NOMO-1 treated with DMSO at 0.1 percent for 48 hours (cell line): Measurements from ENCODE around the gene LARP4B.

ENCODE experiments used
- DNase-seq: peaks from one replicate; lab custom pipeline; 2025; ENCODE audit not compliant: unreplicated experiment; lab: John Stamatoyannopoulos, UW

The LARP4B gene

GRCh38 chr10:789831-790701, 141.4 kb downstream of the LARP4B start:
- DNase-seq: no peak

GRCh38 chr10:788796-789748, 142.4 kb downstream of the LARP4B start:
- DNase-seq: no peak

GRCh38 chr10:787933-788651, 143.4 kb downstream of the LARP4B start:
- DNase-seq: no peak

DNA sequence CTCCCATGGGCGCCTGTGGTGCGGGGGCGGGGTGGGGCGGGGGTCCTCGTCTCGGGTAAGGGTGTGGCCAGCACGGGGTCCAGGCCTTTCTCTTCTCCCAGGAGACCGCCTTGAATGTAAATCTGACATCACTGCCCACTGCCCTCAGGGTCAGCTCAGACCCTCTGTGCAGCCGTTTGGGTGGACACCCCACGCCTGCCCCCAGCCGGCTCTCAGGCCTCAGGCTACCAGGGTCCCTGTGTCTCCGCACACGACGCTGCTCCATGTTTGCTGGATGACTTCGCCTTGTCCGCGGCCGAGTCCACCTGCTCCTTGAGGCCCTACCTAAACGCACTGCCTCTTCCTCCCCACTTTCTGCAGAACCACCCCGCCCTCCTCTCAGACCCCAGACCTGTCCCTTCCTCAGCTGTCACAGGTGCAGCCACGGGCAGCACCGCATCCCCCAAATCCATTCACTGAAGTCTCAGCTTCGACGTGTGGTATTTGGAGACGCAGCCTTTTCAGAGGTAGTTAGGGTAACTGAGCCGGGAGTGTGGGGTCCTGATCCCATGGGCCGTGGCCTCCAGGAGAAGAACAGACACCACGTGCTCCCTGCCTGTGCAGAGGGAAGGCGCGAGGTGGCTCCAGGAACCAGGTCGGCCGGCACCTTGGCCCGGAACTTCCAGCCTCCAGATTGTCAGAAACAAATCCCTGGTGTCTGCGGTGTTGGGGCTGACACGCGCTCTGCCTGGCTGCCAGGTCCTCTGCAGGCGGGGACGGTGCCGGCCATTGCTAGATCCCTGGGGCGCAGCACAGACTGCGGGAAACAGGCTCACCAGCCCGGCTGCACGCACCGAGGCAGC, 144.7 kb downstream of the LARP4B start:
- DNase-seq: no peak

DNA sequence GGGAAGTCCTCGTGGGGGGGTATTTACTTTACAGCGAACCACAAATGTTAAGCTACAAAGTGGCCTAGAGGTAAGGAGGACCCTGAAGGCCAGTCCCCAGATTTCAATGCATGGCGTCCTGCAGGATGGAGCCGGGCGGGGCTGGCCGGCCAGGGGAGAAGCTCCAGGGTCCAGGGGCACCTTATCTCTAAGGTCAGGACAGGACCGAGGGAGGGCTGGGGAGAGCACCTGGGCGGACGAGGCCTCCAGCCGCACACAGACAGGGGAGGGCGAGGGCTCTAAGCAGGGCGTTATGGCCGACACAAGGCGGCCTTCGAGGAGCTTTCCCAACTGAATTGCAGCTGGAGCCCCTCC, 145.7 kb downstream of the LARP4B start:
- DNase-seq: no peak

- DNase-seq: no peak
These were observed 146.2 kb downstream of the LARP4B start for GRCh38 chr10:785089-785860.

DNA sequence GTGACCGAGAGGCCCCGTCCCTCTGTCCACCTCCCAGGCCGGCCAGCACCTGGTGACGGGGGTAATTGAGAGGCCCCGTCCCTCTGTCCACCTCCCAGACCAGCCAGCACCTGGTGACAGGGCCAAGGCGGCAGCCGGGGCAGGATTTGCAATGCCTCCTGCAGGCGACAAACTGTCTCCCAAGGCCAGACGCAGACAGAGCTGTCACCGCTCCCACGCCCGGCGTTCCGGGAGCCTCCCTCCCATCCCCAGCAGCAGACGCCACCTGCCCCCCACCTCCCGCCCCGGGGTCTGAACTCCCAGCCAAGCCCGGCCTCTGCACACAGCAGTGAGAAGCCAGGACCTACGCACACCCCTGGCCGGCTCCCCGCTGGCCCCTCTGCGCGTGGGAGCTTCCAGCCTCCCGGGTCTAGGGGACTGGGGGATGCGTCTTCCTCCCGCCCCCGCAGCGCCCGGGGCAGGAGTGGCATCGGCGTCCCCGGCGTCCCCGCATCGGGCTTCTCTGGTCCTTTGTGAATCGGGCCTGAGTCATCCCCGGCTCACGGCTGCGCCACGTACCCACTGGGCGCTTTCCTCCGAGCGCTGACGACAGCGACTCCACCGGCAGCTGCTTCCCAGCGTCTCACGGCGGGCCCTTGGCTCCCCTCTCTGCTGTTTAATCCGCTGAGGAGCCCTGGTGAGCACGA, 147.0 kb downstream of the LARP4B start:
- no peak for DNase-seq

DNA sequence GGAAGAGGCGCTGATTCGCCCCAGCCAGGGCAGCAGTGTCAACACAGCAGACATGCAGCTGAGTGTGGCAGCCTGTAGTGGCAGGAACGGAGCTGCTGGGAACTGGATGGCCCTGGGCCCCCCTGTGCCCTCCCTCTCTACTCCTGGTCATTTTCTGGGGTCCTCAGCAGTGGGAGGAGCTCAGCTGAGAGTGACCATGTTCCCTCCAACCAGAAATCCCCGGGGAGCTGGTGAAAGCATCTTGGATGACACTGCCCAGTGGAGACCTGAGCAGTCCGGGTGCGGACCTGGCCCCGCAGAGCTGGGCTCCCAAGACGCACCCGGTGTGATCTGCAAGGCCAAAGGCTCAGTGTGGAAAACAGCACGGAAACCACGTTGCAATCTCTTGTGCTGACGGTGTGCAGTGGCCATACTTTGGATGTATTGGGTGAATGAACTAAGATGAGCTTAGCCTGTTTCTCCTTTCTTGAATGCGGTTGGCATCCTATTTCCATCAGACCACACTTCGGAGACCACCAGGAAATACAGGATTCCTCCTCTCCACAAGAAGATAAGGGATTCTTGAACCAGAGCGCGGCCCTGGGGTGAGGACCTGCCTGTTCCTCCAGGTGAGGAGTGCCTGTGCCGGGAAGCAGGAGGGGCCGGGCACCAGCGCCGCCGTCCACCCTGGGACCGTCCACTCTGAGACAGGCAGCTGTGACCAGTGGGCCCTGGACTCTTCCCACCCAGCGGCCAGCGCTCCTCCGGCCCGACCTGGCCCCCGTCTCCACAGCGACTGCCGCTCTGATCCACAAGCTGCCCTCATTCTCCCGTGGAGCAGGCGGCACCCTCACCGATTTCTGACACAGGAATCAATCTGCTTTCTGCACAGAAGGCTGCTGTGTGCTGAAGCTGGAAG, 148.5 kb downstream of the LARP4B start:
- DNase-seq: no peak

- DNase-seq: no peak
These were observed 150.7 kb downstream of the LARP4B start for GRCh38 chr10:780536-781524.

DNA sequence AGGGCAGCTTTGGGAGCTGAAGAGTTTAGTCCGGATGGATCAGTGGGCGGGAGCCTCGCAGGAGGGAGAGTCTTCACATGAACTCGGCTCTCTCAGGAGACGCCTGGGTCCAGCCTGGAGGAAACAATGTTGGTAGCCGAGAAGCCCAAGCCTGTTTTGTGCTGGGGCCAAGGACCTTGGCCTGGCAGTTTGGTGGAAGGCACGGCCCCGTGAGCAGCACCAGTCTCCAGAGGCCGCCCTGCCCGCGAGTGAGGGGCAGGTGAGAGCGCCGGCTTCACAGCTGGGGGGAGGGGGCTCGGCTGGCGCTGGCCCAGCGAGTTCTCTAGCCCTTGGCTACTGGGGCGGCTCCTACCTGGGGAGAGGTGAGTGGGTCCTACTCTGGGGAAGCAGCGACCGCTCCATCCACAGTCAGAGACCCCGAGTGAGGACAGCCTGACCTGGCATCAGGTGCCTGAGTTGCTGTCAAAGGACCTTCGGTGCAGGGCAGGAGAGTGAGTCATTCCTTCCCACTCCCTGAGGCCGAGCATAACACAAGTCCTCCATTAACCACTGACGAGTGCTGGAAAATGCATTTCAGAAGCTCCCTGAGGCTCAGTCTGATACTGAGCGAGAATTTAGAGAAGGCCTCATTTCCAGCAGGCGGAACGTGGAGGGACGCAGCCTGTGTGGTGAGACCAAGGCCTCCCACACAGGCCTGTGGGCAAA, 152.7 kb downstream of the LARP4B start:
- DNase-seq: no peak

DNA sequence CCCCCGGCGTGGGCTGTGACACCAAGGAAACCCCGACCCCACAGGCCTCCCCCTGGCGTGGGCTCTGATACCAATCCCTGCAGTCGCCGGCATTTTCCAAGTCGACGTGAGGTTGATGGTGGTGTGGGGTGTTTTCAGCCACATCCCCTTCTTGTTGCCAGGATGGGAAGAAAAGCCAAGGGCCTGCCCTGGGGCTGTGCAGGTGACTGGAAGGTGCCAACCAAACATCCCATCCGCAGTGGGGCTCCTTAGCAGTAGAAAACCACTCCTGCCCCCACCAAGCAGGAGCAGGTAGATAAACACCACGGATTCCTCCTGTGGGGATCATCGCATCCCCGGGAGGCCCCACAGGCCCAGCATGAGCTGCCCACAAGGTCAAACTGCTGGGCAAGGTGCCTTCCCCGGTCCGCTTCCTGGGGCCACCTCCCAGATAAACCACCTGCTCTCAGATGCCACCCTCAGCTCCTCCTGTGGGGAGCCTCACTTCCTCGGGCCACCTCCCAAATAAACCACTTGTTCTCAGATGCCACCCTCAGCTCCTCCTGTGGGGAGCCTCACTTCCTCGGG, 153.5 kb downstream of the LARP4B start:
- DNase-seq: no peak

GRCh38 chr10:776772-777171, 154.7 kb downstream of the LARP4B start:
- no peak for DNase-seq

- DNase-seq: no peak
These were observed 156.0 kb downstream of the LARP4B start for GRCh38 chr10:775245-776075.

GRCh38 chr10:774661-775244, 156.8 kb downstream of the LARP4B start:
- DNase-seq: no peak

- DNase-seq: no peak
These were observed 157.3 kb downstream of the LARP4B start for GRCh38 chr10:774223-774622.
